SK-N-SH (cell line): ENCODE measurements around the gene RAB7B. TPM values are rescaled to one million over a fixed set of nuclear protein-coding genes. Genes with fewer than 3 reads are reported as not detected.

Experiments used
- CTCF ChIA-PET: fragments of 300-600, 350-600 bp; formaldehyde crosslinking; extraction: SDS; loops from one replicate; lab custom pipeline; 2021; lab: Yijun Ruan, JAX
- POLR2A ChIA-PET: fragments of 350-600 bp; sonication (Branson Sonifier 250); formaldehyde crosslinking; extraction: SDS; loops from one replicate; lab custom pipeline; 2020; ENCODE audit warnings: antibody characterized with exemption, inconsistent platforms; lab: Yijun Ruan, JAX
- DNase-seq: peaks from one replicate; pipeline ENCODE4 v3.0.0; 2012
- H2AFZ ChIP-seq: fragments of 200-600 bp; sonication (generic); 2 replicates; pipeline ENCODE4 v1.8.1; 2016; ENCODE audit warnings: antibody characterized with exemption, mild to moderate bottlenecking, low read depth
- H3F3A ChIP-seq: fragments of 200-600 bp; sonication (generic); replicated peaks from 2 replicates; pipeline ENCODE3; 2016; ENCODE audit warnings: antibody characterized with exemption, mild to moderate bottlenecking; ENCODE audit not compliant: insufficient read depth
- H3K27ac ChIP-seq, 2 experiments: fragments of 200-500 bp in 1 of 2; fragments of 200-600 bp in 1 of 2; sonication (Bioruptor generic) in 1 of 2; sonication (generic), shearing (Covaris generic) in 1 of 2; 2 replicates each; pipeline versions ENCODE4 v1.5.1 to v1.6.1; 2014 to 2016; ENCODE audit warnings: low read depth in 2 of 2, inconsistent platforms in 1 of 2, low read length in 1 of 2, mild to moderate bottlenecking in 1 of 2, mixed read lengths in 1 of 2
- H3K27me3 ChIP-seq: fragments of 200-600 bp; sonication (generic), shearing (Covaris generic); 2 replicates; pipeline ENCODE4 v1.6.1; 2016; ENCODE audit warnings: mixed run types; ENCODE audit not compliant: insufficient read depth
- H3K36me3 ChIP-seq, 2 experiments: fragments of 200-500 bp in 1 of 2; fragments of 200-600 bp in 1 of 2; sonication (Bioruptor generic) in 1 of 2; sonication (generic) in 1 of 2; replicated peaks in 1 of 2; 2 replicates each; pipeline versions ENCODE3 to v1.5.1; 2014 to 2016; ENCODE audit warnings: low read length in 1 of 2, mild to moderate bottlenecking in 1 of 2; ENCODE audit not compliant: insufficient read depth in 2 of 2, control insufficient read depth in 1 of 2
- H3K4me1 ChIP-seq, 2 experiments: fragments of 200-500 bp in 1 of 2; fragments of 200-600 bp in 1 of 2; sonication (Bioruptor generic) in 1 of 2; sonication (generic), shearing (Covaris generic) in 1 of 2; 2 replicates each; pipeline versions ENCODE4 v1.5.1 to v1.6.1; 2014 to 2016; ENCODE audit warnings: low read depth in 1 of 2, low read length in 1 of 2, mixed run types in 1 of 2; ENCODE audit not compliant: insufficient read depth in 2 of 2, control insufficient read depth in 1 of 2
- H3K4me2 ChIP-seq: fragments of 200-600 bp; sonication (generic), shearing (Covaris generic); 2 replicates; pipeline ENCODE4 v1.6.1; 2017; ENCODE audit warnings: mixed run types
- H3K4me3 ChIP-seq, 2 experiments: fragments of 200-500 bp in 1 of 2; fragments of 200-600 bp in 1 of 2; sonication (Bioruptor generic) in 1 of 2; sonication (generic), shearing (Covaris generic) in 1 of 2; 2 replicates each; pipeline versions ENCODE4 v1.5.1 to v1.8.1; 2014 to 2016; ENCODE audit warnings: low read depth in 2 of 2, inconsistent platforms in 1 of 2, low read length in 1 of 2, mild to moderate bottlenecking in 1 of 2, mixed read lengths in 1 of 2, moderate library complexity in 1 of 2
- H3K79me2 ChIP-seq: fragments of 200-600 bp; sonication (generic); 2 replicates; pipeline ENCODE4 v1.8.1; 2017; ENCODE audit warnings: mild to moderate bottlenecking; ENCODE audit not compliant: insufficient read depth
- H3K9ac ChIP-seq: fragments of 200-600 bp; sonication (generic); 2 replicates; pipeline ENCODE4 v1.6.1; 2017; ENCODE audit warnings: mixed run types
- H3K9me2 ChIP-seq: fragments of 200-600 bp; sonication (generic); 2 replicates; pipeline ENCODE4 v1.6.1; 2017; ENCODE audit warnings: mixed run types
- H3K9me3 ChIP-seq: fragments of 200-600 bp; sonication (generic); 2 replicates; pipeline ENCODE4 v1.6.1; 2017; ENCODE audit warnings: mixed run types, mild to moderate bottlenecking, moderate library complexity
- H4K20me1 ChIP-seq: fragments of 200-600 bp; sonication (generic); 2 replicates; pipeline ENCODE4 v1.6.1; 2017; ENCODE audit warnings: mild to moderate bottlenecking, mixed run types; ENCODE audit not compliant: insufficient read depth
- CHD2 ChIP-seq: fragments of 150-350 bp; IDR thresholded peaks from 2 replicates; pipeline ENCODE4 v1.6.1; 2018; ENCODE audit warnings: low read length; ENCODE audit not compliant: partially characterized antibody
- FOXJ3 ChIP-seq: sonication (generic); formaldehyde crosslinking; IDR thresholded peaks from 2 replicates; pipeline ENCODE4 v1.5.1; 2020; ENCODE audit warnings: mild to moderate bottlenecking, missing genetic modification reagents
- GATA2 ChIP-seq: sonication (generic); formaldehyde crosslinking; IDR thresholded peaks from 2 replicates; pipeline ENCODE4 v1.5.0; 2020; ENCODE audit warnings: mild to moderate bottlenecking, missing genetic modification reagents
- IRF3 ChIP-seq: fragments of 150-350 bp; IDR thresholded peaks from 2 replicates; pipeline ENCODE4 v1.6.1; 2016; ENCODE audit warnings: mild to moderate bottlenecking, low read depth, low read length
- POLR2AphosphoS5 ChIP-seq: IDR thresholded peaks from 2 replicates; pipeline ENCODE4 v1.6.1; 2012; ENCODE audit warnings: low read depth, low read length
- RCOR1 ChIP-seq: fragments of 150-350 bp; IDR thresholded peaks from 2 replicates; pipeline ENCODE4 v1.6.1; 2017; ENCODE audit warnings: antibody characterized with exemption, low read length
- RFX5 ChIP-seq: IDR thresholded peaks from 2 replicates; pipeline ENCODE4 v1.6.1; 2012; ENCODE audit warnings: mild to moderate bottlenecking, improper control_type of control experiment, low read length
- SIN3A ChIP-seq: IDR thresholded peaks from 2 replicates; pipeline ENCODE4 v1.6.1; 2012; ENCODE audit warnings: low read depth, mild to moderate bottlenecking, low read length, moderate library complexity, borderline replicate concordance
- USF1 ChIP-seq: IDR thresholded peaks from 2 replicates; pipeline ENCODE4 v1.4.0; 2012; ENCODE audit warnings: low read depth, borderline replicate concordance
- YY1 ChIP-seq: IDR thresholded peaks from 2 replicates; pipeline ENCODE4 v1.4.0; 2012; ENCODE audit warnings: low read depth, mild to moderate bottlenecking
- ZBTB33 ChIP-seq: IDR thresholded peaks from 2 replicates; pipeline ENCODE4 v1.4.0; 2012; ENCODE audit warnings: low read depth, borderline replicate concordance
- WGBS: methylation state at CpG from one replicate; pipeline ENCODE4 v1.1.6; 2017; ENCODE audit warnings: low lambda C conversion rate; 5-methylcytosine and 5-hydroxymethylcytosine counted together
- polyA plus RNA-seq, 3 experiments: library from polyadenylated mRNA; depleted of rRNA; stranded (reverse); fragments of >200 nt; gene quantifications; 2 replicates each; pipeline ENCODE4 v1.2.3, GENCODE V29; 2012
- TF ChIP-seq, protein P1 (sequence below): fragments of 200-600 bp; sonication (generic); IDR thresholded peaks from 2 replicates; pipeline ENCODE4 v1.6.1; 2017; ENCODE audit warnings: antibody characterized with exemption, mild to moderate bottlenecking, moderate library complexity

The RAB7B gene
- polyA plus RNA-seq, 1 of the 3 experiments (the other 2 are of a cell fraction): 0.15 TPM

- ChIA-PET POLR2A (no interaction called here), CTCF (interaction anchor here (0.7 to 22.3 kb wide), 6 partner anchors 20 to 602 kb away, joined by 3 to 197 read pairs (median 5); no protein-coding TSS in a partner anchor)
- H3F3A ChIP-seq: no peaks in the 10 kb centered on the region
- H3K27me3 ChIP-seq: peaks cover 19% of the 10 kb centered on the region; the same call in 1 of the 2 replicates
- no peak for DNase-seq
- H3K9me2 ChIP-seq: no peaks in the 10 kb centered on the region
- H3K79me2 ChIP-seq: no peaks in the 10 kb centered on the region
- no peaks in the 10 kb centered on the region for H3K9me3 ChIP-seq
- no peak overlapping the region for H3K9ac ChIP-seq
- 68% methylated on average over 12 of the region's 12 CpGs for WGBS
- no peaks in the 10 kb centered on the region for H4K20me1 ChIP-seq
- no peak overlapping the region for H3K27ac ChIP-seq
- no peak overlapping the region for H3K4me2 ChIP-seq
- H3K4me1 ChIP-seq: no peaks in the 10 kb centered on the region; a peak in 1 of 4 replicates
- no peak overlapping the region for H2AFZ ChIP-seq
- TF ChIP-seq GATA2 (CRISPR knock-in tag) (no peak), SIN3A (no peak), ZBTB33 (no peak), FOXJ3 (CRISPR knock-in tag) (no peak), RCOR1 (no peak)
- TF ChIP-seq, protein P1, sequence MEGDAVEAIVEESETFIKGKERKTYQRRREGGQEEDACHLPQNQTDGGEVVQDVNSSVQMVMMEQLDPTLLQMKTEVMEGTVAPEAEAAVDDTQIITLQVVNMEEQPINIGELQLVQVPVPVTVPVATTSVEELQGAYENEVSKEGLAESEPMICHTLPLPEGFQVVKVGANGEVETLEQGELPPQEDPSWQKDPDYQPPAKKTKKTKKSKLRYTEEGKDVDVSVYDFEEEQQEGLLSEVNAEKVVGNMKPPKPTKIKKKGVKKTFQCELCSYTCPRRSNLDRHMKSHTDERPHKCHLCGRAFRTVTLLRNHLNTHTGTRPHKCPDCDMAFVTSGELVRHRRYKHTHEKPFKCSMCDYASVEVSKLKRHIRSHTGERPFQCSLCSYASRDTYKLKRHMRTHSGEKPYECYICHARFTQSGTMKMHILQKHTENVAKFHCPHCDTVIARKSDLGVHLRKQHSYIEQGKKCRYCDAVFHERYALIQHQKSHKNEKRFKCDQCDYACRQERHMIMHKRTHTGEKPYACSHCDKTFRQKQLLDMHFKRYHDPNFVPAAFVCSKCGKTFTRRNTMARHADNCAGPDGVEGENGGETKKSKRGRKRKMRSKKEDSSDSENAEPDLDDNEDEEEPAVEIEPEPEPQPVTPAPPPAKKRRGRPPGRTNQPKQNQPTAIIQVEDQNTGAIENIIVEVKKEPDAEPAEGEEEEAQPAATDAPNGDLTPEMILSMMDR: no peak
- no peak overlapping the region for H3K4me3 ChIP-seq
- no peaks in the 10 kb centered on the region for H3K36me3 ChIP-seq
Measured at GRCh38 chr1:205942631-205943159, 60.5 kb downstream of the RAB7B start.

GRCh38 chr1:205940710-205941109 lies 62.5 kb downstream of the RAB7B start:
- no peak overlapping the region for H3K4me3 ChIP-seq
- H3K79me2 ChIP-seq: no peaks in the 10 kb centered on the region
- H3F3A ChIP-seq: no peaks in the 10 kb centered on the region
- H3K27ac ChIP-seq: no peak overlapping the region
- POLR2A ChIA-PET: no interaction called here
- CTCF ChIA-PET: interaction anchor here (1.0 to 2.0 kb wide), 3 partner anchors 8 to 36 kb away, joined by 3 to 11 read pairs (median 6); no protein-coding TSS in a partner anchor
- H3K9me2 ChIP-seq: no peaks in the 10 kb centered on the region
- H3K27me3 ChIP-seq: peaks cover 11% of the 10 kb centered on the region; the same call in 1 of the 2 replicates
- WGBS: 47% methylated on average over 3 of the region's 5 CpGs
- no peak overlapping the region for H3K4me2 ChIP-seq
- H3K9me3 ChIP-seq: no peaks in the 10 kb centered on the region
- no peaks in the 10 kb centered on the region for H3K36me3 ChIP-seq
- no peaks in the 10 kb centered on the region; a peak in 2 of 4 replicates for H3K4me1 ChIP-seq
- no peaks in the 10 kb centered on the region for H4K20me1 ChIP-seq
- TF ChIP-seq POLR2AphosphoS5 (no peak), USF1 (no peak), IRF3 (no peak), YY1 (no peak), RCOR1 (no peak), RFX5 (no peak), GATA2 (CRISPR knock-in tag) (no peak), CHD2 (no peak), SIN3A (no peak)
- TF ChIP-seq, protein P1: no peak
- no peak overlapping the region for H3K9ac ChIP-seq
- DNase-seq: no peak
- H2AFZ ChIP-seq: no peak overlapping the region
